HG02840 (cell line): ENCODE results near the gene ABLIM3.

Experiments
- ATAC-seq: cut with Tn5 transposase; IDR thresholded peaks from one replicate; pipeline ENCODE4 v1.9.1; 2021; ENCODE audit warnings: mild to moderate bottlenecking, moderate library complexity, moderate number of reproducible peaks; ENCODE audit not compliant: unreplicated experiment, low FRiP score

ABLIM3 gene

DNA sequence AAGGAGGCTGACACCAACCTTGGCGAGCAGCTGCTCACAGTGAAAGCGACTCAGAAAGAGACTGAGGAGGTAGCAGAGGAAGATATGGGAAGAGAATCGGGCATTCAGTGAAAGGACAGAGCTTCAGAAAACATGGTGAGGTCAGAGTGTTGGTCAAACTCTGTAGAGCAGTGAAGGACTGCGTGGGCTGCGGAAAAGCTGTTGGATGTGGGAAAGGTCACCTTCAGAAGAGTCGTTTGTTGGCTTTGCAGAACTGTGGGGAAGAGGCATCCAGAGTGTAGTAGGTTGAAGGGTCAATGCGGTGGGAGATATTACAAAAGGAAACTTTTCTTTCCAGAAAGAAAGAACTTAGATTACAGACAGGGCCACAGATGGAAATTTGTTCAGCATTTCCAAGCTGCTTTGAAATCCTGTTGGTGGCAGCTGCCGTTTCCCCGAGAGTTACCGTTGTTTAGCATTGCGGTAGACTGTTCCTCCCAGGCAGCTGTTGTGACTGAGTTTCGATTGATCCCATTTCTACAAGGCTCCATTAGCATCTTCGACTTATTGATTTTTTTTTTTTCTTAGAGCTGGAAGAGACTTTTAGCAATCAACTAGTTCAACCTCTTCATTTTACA, 72.1 kb downstream of the ABLIM3 start:
- no peak for ATAC-seq

DNA sequence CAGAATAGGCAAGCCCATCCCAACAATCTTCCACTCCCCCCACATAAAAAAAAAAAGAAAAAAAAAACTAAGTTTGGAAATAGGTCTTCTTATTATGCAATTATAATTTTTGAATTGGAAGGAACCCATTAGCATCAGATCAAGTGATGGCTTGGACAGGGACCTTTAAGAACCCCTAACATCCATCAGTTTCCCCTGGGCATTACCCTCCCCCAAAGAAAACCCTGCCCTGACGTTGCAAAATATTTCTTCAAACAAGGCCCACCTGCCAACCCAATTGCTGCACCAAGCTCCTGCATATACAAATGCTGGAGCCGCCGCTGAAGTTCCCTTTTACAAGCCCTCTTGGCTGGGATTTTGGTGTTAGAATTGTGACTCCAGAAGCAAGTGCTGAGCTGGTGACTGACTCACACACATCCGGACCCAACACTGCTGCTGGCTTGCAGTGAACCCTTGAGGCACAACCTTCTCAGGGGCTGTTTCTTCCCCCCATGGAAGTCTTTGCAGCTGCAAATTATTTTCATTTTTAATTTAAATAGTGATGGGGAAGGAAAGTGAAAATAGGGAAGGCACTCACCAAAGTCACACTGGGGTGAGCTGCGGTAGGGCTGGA, 74.3 kb downstream of the ABLIM3 start:
- no peak for ATAC-seq

GRCh38 chr5:149216496-149216895, 75.2 kb downstream of the ABLIM3 start:
- ATAC-seq, result no peak

GRCh38 chr5:149217096-149217802, 76.0 kb downstream of the ABLIM3 start:
- ATAC-seq, result no peak

- no peak for ATAC-seq
These were observed 76.5 kb downstream of the ABLIM3 start for GRCh38 chr5:149217803-149218155.

DNA sequence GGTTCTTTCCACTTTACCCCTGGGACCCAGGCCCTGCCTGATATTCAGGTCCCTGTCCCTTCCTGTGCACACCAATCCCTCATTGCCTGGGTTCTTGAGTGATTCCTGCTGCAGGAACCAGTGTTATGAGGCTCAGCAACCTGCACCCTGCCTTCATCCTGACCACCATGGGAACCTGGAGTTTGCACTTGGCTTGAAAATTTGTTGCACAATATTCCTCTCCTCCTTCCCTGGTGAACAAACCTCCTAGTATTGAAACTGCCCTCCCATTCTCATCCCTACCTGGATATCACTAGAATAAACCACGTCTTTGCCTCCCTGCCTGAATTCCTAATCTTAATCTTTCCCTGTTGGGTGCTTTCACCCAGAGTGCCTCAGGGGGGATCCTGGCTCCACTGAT, 78.3 kb downstream of the ABLIM3 start:
- no peak for ATAC-seq

- ATAC-seq, result no peak
These were observed 79.5 kb downstream of the ABLIM3 start for GRCh38 chr5:149220750-149221149.

DNA sequence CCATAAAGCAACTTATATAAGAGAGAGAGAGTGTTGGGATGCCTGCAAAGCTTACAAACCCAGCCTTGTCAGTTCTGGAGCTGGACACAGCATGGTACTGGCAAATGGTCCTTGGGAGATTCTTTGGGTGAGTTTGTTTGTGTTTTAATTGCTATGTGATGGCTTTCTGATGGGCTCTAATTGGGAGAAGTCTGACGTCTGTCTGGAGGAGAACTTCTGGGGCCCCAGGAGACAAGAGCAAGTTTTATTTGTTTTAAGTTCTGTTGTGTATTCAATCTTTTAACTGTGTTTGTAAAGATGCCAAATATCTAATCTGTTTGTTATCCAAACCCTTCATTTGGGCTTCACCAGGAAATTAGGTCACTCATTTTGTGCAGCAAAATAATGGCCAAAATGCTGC, 80.0 kb downstream of the ABLIM3 start:
- ATAC-seq, result no peak

DNA sequence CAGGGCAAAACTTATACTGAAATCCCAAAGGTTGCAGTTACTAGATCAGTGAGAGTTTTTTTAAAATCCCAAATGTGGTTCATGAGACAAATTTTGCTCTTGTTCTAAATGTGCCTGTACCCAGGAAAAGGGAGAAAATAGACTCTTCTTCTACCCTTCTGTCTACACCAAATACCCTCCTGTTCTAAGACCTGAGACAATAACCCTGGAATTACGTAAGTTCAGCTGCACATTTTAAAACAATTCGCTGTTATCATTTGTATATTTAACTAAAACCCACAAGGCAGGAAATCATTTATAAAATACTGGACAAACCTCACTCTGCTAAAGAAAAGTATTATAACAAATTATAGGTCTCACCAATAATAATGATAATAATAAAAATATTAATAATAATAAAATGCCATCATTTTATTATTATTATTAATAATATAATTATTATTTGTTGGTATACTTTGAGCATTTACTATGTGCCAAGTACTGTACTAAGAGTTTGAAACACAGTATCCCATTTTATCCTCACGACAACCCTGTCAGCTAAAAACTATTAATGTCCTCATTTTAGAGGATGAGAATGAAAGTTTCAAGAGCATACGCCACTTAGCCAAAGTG, 80.5 kb downstream of the ABLIM3 start:
- no peak for ATAC-seq

DNA sequence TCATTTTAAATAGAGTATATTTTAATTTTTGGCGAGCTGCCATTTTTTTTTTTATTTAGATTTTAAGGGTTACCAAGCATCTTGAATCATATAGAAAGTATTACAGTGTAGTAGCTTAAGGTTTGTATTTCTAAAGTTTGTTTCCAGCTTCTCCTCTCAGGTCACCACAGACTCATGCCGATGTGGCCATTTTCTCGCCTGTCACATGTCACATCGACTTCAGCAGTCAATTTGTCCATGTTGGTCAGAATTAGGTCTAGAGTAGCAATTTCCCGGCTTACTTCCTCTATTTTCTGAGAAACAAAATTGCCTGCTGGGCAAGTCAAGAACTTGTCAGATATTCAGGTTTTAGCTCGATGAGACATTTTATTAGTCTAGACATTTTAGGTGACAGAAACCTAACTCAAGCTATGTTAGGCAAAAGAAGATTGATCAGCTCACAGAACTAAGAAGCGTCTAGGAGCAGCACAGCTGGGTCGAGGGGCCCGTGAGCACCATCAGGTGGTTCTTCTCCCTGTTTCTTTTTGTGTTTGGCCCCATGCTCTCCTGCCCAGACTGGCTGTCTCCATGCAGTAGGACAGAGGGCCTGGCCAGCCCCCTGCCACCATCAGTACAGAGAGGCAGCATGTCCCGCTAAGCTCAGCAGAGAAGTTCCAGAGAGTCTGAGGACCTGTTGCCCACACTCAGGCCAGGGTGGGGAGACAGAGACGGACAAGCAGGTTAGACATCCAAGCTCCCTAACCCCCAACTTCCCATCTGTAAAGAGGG, 82.0 kb downstream of the ABLIM3 start:
- ATAC-seq, result no peak

DNA sequence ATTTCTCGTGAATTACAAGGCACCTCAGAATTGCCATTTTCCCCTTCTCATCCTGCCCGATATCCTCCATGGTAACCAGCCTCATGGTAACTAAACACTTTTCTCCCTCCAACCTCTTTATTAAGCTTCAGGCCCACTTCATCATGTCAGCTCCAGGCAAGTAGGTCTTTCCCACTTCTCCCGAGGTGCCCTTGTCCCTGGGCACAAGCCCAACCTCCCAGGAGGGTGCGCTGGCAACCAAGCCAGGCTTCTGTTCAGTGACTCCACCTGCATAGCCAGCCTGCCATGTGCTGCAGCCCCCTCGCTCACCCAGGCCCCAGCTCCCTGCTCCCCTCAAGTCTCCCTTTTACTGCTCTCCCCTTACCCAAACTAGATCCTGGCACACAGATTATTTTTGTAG, 83.0 kb downstream of the ABLIM3 start:
- ATAC-seq, result no peak

DNA sequence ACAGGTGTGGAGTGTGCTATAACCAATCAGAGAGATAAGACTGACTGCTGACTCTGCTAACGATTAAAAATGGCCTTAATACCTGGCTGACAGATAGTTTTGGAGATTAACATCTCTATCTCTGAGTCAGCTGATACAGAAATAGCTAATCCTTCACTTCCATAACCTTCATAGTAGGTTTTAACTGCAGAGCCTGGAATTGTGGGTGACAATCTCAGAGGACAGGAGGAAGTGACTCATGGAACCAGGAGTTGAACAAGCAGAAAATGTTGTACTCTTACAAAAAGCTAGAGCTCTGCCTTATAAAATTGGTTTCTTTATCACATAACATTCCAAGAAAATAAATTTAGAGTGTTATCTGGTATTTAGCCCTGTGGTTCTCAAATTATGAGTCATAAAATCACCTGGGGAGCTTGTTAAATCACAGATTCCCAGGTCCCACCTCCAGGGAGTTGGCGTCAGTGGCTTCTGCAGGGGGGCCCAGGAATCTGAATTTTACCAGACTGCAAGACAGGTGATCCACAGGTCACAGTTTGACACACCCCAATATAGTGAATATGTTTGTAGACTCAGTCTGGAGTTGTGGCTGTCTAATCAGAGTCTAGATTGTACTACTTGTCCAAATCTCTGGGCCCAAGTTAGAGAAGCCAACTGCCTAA, 86.0 kb downstream of the ABLIM3 start:
- ATAC-seq, result no peak

DNA sequence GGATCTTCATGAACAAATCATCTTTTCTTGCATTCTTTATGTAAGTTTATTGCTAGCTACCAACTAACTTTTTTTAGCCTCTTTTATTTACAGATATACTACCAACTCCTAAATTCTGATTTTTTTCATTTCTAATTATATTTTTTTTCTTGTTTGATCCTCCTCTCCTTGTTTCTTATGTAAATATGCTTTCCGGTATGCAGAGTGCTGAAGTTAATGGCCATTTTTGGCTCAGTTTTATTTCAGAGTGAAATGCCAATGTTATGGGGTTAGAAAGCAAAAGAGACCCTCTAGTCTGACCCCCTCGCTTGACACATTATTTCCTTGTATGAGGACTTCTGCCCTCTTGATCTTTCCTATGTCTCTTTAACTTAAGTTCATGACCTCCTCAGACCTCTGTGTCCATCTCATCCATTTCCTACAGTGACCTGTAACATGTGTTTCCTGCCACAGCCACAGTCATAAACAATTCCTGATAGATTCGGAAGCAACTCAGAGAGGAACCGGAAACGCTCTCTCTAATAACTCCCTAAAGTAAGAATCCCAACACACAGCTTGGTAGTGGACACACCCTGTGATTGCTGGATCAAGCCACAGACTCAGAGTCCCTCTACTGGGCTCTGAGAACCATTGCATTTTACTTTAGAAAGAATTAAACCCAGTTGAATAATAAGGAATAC, 87.5 kb downstream of the ABLIM3 start:
- ATAC-seq, result no peak

DNA sequence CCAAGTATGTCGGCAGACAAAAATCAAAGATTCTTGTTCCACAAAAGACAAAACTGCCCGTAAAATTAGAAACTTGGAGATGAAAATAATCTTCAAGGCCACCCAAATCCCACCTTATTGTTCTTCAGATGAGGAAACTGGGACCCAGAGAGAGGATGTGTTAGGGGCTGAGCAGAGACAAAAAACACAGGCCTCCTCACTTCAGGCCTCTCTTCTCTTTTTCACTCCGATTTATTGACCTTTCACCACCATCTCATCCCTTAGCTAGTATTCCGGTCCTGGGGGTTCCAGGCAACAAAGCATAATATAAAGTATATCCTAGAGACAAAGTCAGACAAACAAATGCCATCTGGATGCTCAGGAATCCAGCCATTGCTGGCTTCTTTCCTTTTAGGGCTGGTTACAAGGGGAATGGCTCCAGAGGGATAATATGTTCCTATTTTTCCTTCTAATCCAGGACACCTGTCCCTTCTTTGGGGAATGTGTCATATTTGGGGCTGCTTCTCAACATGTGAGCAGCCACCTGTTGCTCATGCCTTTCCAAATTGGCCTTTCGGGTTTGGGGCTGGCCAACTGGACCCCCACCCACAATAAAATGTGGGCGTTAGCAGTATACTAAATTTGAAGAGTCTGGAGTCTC, 88.1 kb downstream of the ABLIM3 start:
- ATAC-seq, result no peak

DNA sequence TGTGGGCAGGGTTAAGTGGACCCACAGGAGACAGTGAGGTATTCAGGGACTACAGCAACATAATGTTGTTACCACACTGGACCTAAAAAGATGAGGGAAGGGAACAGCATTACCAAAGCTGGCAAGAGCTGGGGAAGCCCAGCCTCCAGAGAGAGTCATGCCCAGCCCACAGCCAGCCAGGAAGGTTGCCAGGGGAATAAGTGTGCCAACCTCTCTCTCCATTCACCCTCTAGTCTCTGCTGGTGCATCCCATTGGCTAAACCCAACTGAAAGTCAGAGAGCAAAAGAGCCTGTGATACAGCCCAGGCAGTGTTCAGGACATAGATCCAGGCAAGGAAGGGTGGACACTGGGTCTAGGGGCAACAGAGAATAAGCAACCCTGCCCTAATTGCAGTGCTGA, 94.5 kb downstream of the ABLIM3 start:
- ATAC-seq, result no peak

DNA sequence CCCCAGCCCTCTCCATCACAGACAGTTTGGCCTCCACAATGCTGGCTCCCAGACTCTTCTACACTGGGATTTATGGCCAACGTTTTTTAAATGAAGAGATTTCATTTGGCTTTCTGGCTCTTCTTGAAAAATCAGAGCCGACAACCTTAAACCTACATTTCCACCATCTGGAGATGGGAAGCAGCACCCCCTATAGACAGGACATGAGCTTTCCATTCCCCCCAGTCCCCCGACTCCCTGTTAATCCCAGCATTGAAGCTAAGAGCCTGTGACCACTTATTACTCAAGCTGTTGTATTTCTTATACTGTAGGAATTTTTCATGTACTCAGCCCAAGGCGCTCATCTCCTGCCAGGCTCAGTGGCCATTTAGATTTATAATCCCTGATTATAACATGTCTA, 96.4 kb downstream of the ABLIM3 start:
- no peak for ATAC-seq

GRCh38 chr5:149238540-149238939, 97.2 kb downstream of the ABLIM3 start:
- no peak for ATAC-seq

DNA sequence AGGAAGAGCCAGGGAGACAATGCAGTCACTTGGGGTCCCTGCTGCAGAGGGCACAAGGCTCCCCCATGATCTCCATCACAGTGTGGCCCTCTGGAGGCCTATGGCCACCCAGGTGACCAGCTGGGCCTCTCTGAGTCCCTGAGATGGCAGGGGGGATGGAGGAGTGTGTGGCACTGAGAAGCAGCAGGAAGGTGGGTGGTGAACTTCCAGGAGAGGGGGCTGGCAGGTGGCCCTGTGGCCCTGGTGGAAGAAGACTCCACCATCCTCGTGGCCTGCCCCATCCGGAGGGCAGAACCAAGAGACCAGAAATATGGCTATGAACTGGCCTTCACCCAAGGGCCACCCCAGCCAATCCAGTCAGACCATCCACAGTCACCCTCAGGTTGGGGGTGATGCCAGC, 98.6 kb downstream of the ABLIM3 start:
- no peak for ATAC-seq

GRCh38 chr5:149240354-149240998, 99.2 kb downstream of the ABLIM3 start:
- no peak for ATAC-seq
